ENCODE results near the gene B4GALNT3.

B4GALNT3 gene

GRCh38 chr12:592024-592505 is 132.3 kb downstream of the B4GALNT3 start:
- DNase-seq (ENCODE audit: low read depth in 2 of 2) = no peak

DNA sequence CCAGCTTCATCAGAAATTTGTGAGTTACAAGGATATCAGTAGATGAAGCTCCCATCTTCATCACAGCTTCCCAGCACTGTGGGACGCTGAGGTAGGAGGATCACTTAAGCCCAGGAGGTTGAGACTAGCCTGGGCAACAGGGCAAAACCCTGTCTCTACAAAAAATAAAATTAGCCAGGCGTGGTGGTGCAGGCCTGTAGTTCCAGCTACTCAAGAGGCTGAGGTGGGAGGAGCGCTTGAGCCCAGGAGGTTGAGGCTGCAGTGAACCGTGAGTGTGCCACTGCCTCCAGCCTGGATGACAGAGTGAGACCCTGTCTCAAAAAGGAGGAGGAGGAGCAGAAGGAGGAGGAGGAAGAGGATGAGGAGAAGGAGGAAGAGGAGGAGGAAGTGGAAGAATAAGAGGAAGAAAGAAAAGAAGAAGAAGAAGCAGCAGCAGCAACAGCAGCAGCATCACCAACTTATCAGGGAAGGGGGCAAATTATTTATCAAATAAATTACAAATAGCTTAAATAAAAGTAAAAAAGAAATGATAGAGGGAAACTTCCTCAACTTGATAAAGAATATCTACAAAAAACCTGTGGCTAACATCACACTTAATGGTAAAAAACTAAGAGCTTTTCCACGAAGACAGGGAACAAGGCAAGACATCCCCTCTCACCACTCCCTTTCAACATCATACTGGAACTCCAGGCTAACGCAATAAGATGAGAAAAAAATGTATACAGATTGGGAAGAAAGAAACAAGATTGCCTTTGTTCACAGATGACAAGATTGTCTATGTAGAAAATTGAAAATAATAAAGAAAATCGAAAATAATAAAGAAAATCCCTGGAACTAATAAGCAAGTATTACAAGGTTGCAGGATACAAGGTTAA is 133.9 kb downstream of the B4GALNT3 start:
- no peak for DNase-seq (ENCODE audit: low read depth in 2 of 2)

DNA sequence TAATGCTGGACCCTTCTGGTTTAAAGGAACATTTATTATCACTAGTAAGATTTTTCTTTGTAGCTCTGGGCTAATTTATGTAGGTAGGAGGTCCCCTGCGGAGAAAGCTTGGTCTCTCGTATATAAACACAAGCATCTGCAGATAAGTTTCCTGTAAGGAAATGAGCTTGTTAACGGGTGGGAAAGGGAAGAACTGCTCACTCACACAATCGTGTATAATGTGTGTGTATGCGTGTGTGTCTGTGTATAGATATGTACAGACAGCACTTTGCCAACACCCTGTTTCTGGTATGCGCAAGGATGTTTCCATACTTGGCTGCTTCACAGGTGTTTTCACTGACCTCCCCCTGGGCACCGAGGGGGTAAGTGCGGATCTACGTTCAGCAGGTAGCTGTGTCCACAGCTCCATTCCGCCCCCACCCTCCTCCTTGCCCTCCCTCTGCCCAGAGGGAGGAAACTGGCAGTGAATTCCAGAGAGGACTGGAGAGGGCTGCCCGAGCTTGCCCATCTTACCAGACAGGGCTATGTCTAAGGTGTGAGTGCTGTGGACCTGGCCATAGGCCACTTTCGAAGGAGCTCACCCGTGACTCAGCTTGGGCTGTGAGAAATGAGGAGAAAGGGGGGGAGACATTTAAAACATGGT is 138.3 kb downstream of the B4GALNT3 start:
- DNase-seq (ENCODE audit: low read depth in 2 of 2) = no peak

DNA sequence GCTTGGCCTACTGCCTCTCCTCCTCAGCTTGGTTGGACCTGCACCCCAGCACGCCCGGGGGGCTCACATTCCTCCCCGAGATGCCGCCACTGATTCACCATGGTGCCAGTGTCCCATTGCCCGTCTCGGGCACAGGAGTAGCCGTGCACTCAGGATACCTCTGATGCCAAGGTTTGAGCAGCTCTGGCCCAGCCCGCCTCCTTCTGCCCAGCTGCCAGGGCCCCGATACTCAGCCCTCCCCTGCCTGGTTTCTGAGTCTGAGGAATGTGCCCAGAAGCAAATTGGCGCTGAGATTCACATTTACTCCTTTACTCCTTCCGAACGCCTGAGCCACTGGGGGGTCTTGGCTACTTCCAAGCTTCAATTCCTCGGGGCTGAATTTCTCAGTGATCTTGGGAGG is 140.0 kb downstream of the B4GALNT3 start:
- DNase-seq (ENCODE audit: low read depth in 2 of 2) = no peak

DNA sequence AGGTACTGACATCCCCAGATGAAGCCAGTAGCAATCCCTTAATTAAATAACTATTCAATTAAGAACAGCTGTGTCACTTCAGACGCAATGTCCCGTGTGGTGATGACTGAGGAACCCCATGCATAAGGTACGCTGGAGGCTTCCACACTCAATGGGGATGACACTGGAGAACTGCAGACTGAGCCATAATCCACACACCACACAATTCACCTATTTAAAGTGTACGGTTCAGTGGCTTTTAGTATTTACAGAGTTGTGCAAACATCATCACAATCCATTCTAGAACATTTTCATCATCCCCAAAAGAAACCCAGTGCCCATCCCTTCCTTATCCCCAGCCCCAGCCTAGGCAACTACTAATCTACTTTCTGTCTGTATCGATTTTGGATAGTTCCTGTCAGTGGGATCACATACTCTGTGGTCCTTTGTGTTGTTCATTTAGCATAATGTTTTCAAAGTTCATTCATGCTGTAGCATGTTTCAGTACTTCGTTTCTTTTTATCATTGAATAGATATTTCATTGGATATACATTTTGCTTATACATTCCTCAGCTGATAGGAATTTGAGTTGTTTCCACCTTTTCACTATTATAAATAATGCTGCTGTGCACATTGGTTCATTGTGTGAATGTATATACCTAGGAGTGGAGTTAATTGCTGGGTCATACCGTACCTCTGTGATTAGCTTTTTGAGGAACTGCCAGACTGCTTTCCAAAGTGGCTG is 142.4 kb downstream of the B4GALNT3 start:
- DNase-seq (ENCODE audit: low read depth in 2 of 2) = no peak

DNA sequence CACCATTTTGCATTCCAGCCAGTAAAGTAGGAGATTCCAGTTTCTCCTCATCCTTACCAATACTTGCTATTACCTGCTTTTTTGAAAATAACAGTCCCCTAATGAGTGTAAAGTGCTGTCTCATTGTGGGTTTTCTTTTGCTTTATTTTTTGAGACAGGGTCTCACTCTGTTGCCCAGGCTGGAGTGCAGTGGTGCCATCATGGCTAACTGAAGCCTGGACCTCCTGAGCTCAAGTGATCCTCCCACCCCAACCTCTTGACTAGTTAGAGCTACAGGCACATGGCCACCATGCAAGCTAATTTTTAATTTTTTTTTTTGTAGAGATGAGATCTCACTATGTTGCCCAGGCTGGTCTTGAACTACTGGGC is 142.9 kb downstream of the B4GALNT3 start:
- DNase-seq (ENCODE audit: low read depth in 2 of 2) = no peak

- DNase-seq (ENCODE audit: low read depth in 2 of 2) = no peak
Observed at GRCh38 chr12:604956-605355, 145.2 kb downstream of the B4GALNT3 start.

GRCh38 chr12:607541-608001 is 147.8 kb downstream of the B4GALNT3 start:
- DNase-seq (ENCODE audit: low read depth in 2 of 2) = no peak

- no peak for DNase-seq (ENCODE audit: low read depth in 2 of 2)
Observed at GRCh38 chr12:608413-608812, 148.7 kb downstream of the B4GALNT3 start.

- DNase-seq (ENCODE audit: low read depth in 2 of 2) = no peak
Observed at GRCh38 chr12:608921-609320, 149.2 kb downstream of the B4GALNT3 start.

- DNase-seq (ENCODE audit: low read depth in 2 of 2) = no peak
Observed at GRCh38 chr12:611721-612120, 152.0 kb downstream of the B4GALNT3 start.

DNA sequence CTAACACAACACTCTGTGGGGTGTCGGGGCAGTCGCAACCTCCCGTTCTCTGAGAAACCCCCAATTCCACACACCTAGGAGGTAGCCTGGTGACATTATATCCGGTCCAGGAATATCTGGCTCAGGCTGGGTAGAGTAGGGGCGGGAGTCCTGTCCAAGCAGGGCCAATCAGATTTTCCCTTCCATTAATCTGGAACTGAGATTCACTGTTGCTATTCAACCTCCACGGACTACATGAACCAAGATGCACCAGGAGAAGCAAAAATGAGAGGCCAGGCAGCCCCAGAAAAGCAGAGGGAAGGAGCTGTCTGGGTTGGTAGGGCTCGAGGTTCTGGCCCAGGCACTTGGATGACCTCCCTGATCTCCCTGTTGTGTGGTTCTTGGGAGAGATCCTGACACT is 152.6 kb downstream of the B4GALNT3 start:
- no peak for DNase-seq (ENCODE audit: low read depth in 2 of 2)

DNA sequence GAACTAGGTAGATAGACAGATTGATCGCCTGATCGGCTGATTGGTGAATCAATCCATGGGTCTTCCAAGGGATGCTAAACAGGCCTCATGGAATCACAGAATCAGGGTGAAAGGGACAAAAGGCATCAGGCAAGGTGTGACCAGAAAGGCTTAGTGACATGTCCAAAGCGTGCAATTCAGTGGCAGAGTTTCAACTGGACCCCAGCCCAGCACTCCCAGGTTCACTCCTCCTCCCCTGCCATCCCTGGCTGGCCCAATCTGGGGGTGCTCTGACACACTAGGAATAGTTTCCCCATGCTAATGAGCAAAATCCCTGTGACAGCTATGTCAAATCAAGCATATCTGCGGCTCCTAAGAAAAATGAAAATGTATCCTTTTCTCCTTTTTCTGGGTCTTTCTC is 153.1 kb downstream of the B4GALNT3 start:
- DNase-seq (ENCODE audit: low read depth in 2 of 2) = no peak
